ENCODE measurements around the gene STING1. TPM values are rescaled to one million over a fixed set of nuclear protein-coding genes. Genes with fewer than 3 reads are reported as not detected.
A peak's percentile ranks its signal among the peaks of the same experiment; 100 is the strongest.
"Not testable (repeated sequence)": the region's sequence is repeated elsewhere in the genome, so short reads cannot be mapped to it uniquely, and the experiment has no call there.

The STING1 gene
- total and polyA plus RNA-seq, 2 of the 13 experiments (the other 11 are each of a cell fraction or from before 2014, with no cell fraction given): 1.3 to 4.4 TPM

- FAIRE-seq (peak; percentile 74), ATAC-seq (peak; percentile 75), DNase-seq (ENCODE audit: low spot score) (peak; percentile 76)
- H3K27me3 ChIP-seq (ENCODE audit: control insufficient read depth in 1 of 2, insufficient read depth in 2 of 2, low read length in 2 of 2); in situ Hi-C loops (cut with HindIII; ENCODE audit: extremely low pct_ligation_motif_present, low pct_unique_long_range_greater_than_20kb); H4K20me1 ChIP-seq (ENCODE audit: insufficient read depth, low read length); H3K9me3 ChIP-seq (ENCODE audit: low read length); H3K79me2 ChIP-seq (ENCODE audit: insufficient read depth, low read length); H3K4me3 ChIP-seq (replicated peaks in 1 of 3; ENCODE audit: insufficient read depth in 1 of 3, low read depth in 2 of 3, low read length in 3 of 3); H3K9ac ChIP-seq (ENCODE audit: insufficient read depth, low read depth, low read length); H3K27ac ChIP-seq (ENCODE audit: extremely low read length, insufficient read depth, low read length); H3K4me2 ChIP-seq (ENCODE audit: low read depth, low read length); BruUV-seq (replicated peaks); H2AFZ ChIP-seq (ENCODE audit: low read length): not testable (repeated sequence)
- H3K36me3 ChIP-seq (replicated peaks in 1 of 2; ENCODE audit: control insufficient read depth in 1 of 2, insufficient read depth in 2 of 2, low read length in 2 of 2): peaks cover 5 to 28% of the 10 kb centered on the region in 2 experiments; a peak in 4 of 5 replicates
- intact Hi-C loops (cut with micrococcal nuclease; ENCODE audit: unreplicated experiment): loop anchor here (1.0 kb wide), 1 partner anchor 91 kb away; no protein-coding TSS in a partner anchor
- H3K4me1 ChIP-seq (ENCODE audit: insufficient read depth, low read length): peaks cover 13% of the 10 kb centered on the region
- POLR2A ChIA-PET: interaction anchor here (0.9 to 2.4 kb wide), 6 partner anchors 8 to 91 kb away, joined by 3 to 23 read pairs (median 3); partner anchors contain the start of genes DNAJC18 and UBE2D2
- 82% methylated on average over 5 of the region's 5 CpGs for WGBS (ENCODE audit: low lambda C conversion rate)
- CTCF ChIA-PET (ENCODE audit: low intra/inter-chr PET ratio, low total read pairs): interaction anchor here (1.3 to 3.2 kb wide), 2 partner anchors 91 to 128 kb away, joined by 4 to 60 read pairs; no protein-coding TSS in a partner anchor
- TF ChIP-seq XRCC5 (optimal IDR thresholded peaks at IDR 0.05; ENCODE audit: low read length) (peak; percentile 57), STAG1 (CRISPR knock-in tag; IDR thresholded peaks at IDR 0.05) (peak; percentile 92), ZNF788 (CRISPR knock-in tag; IDR thresholded peaks at IDR 0.05; ENCODE audit: borderline replicate concordance) (peak; percentile 63; the same call in 1 of the 2 replicates), ZC3H13 (CRISPR knock-in tag; IDR thresholded peaks at IDR 0.05) (peak; percentile 61), FOXA3 (CRISPR knock-in tag; IDR thresholded peaks at IDR 0.05) (0 out of 2 replicates have a peak, but pooled peaks have one; percentile 18), KDM2A (CRISPR knock-in tag; IDR thresholded peaks at IDR 0.05; ENCODE audit: borderline replicate concordance, low read depth) (0 out of 2 replicates have a peak, but pooled peaks have one; percentile 50), ZNF501 (CRISPR knock-in tag; IDR thresholded peaks at IDR 0.05) (peak; percentile 53; the same call in 1 of the 2 replicates), RAD21 (CRISPR knock-in tag; IDR thresholded peaks at IDR 0.05) (peak; percentile 83), SALL1 (CRISPR knock-in tag; IDR thresholded peaks at IDR 0.05) (peak; percentile 52), ERF (CRISPR knock-in tag; IDR thresholded peaks at IDR 0.05) (peak; percentile 65; the same call in 1 of the 2 replicates), ZNF784 (CRISPR knock-in tag; IDR thresholded peaks at IDR 0.05; ENCODE audit: borderline replicate concordance) (0 out of 2 replicates have a peak, but pooled peaks have one; percentile 29), SMAD3 (CRISPR knock-in tag; IDR thresholded peaks at IDR 0.05) (peak; percentile 53; the same call in 1 of the 2 replicates), TEAD3 (CRISPR knock-in tag; optimal IDR thresholded peaks at IDR 0.05; ENCODE audit: borderline replicate concordance) (peak; percentile 33), SAP130 (CRISPR knock-in tag; IDR thresholded peaks at IDR 0.05; ENCODE audit: low read depth) (peak; percentile 29; the same call in 1 of the 2 replicates), TFAP4 (IDR thresholded peaks at IDR 0.05; ENCODE audit: borderline replicate concordance, low read depth) (peak; percentile 76; the same call in 1 of the 2 replicates), KDM5B (CRISPR knock-in tag; IDR thresholded peaks at IDR 0.05; ENCODE audit: borderline replicate concordance) (0 out of 2 replicates have a peak, but pooled peaks have one; percentile 23), HDAC2 (CRISPR knock-in tag; IDR thresholded peaks at IDR 0.05) (peak; percentile 33; the same call in 1 of the 2 replicates), SALL2 (CRISPR knock-in tag; IDR thresholded peaks at IDR 0.05) (0 out of 2 replicates have a peak, but pooled peaks have one; percentile 22), ZFY (CRISPR knock-in tag; IDR thresholded peaks at IDR 0.05) (peak; percentile 38; the same call in 1 of the 2 replicates)
- TF ChIP-seq, protein P1, sequence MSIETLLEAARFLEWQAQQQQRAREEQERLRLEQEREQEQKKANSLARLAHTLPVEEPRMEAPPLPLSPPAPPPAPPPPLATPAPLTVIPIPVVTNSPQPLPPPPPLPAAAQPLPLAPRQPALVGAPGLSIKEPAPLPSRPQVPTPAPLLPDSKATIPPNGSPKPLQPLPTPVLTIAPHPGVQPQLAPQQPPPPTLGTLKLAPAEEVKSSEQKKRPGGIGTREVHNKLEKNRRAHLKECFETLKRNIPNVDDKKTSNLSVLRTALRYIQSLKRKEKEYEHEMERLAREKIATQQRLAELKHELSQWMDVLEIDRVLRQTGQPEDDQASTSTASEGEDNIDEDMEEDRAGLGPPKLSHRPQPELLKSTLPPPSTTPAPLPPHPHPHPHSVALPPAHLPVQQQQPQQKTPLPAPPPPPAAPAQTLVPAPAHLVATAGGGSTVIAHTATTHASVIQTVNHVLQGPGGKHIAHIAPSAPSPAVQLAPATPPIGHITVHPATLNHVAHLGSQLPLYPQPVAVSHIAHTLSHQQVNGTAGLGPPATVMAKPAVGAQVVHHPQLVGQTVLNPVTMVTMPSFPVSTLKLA (IDR thresholded peaks at IDR 0.05): peak; percentile 74
- TF ChIP-seq, protein P2, sequence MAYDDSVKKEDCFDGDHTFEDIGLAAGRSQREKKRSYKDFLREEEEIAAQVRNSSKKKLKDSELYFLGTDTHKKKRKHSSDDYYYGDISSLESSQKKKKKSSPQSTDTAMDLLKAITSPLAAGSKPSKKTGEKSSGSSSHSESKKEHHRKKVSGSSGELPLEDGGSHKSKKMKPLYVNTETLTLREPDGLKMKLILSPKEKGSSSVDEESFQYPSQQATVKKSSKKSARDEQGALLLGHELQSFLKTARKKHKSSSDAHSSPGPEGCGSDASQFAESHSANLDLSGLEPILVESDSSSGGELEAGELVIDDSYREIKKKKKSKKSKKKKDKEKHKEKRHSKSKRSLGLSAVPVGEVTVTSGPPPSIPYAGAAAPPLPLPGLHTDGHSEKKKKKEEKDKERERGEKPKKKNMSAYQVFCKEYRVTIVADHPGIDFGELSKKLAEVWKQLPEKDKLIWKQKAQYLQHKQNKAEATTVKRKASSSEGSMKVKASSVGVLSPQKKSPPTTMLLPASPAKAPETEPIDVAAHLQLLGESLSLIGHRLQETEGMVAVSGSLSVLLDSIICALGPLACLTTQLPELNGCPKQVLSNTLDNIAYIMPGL (CRISPR knock-in tag; IDR thresholded peaks at IDR 0.05; ENCODE audit: borderline replicate concordance in 1 of 2, low read depth in 1 of 2): peak; percentile 21 to 48; a peak in 1 of 4 replicates
These were observed 30.9 kb upstream of the STING1 start for GRCh38 chr5:139513434-139513833.

All from HepG2 (cell line).